ENCODE results near the gene REEP1.

- TF ChIP-seq EZH2phosphoT487 (IDR thresholded peaks at IDR 0.05; ENCODE audit: low read depth, severe bottlenecking, unreplicated experiment) (no peak), EZH2 (IDR thresholded peaks at IDR 0.05; ENCODE audit: borderline replicate concordance) (no peak), CTCF (IDR thresholded peaks at IDR 0.05; ENCODE audit: poor library complexity) (no peak)
Measured at GRCh38 chr2:86382698-86383097, 45.3 kb upstream of the REEP1 start.

Measured in hepatocyte (in vitro differentiated cells).